Activated effector memory CD4-positive, alpha-beta T cell treated with anti-CD3 and anti-CD28 coated beads, Interleukin-2, amount 50 U/mL, for 16 hours (primary cell): ENCODE results near the gene ZNF546.
"Not testable (repeated sequence)": the region's sequence is repeated elsewhere in the genome, so short reads cannot be mapped to it uniquely, and the experiment has no call there.

Source experiments
- DNase-seq: peaks from one replicate; pipeline ENCODE4 v3.0.0-alpha.2; 2020

ZNF546 gene

DNA sequence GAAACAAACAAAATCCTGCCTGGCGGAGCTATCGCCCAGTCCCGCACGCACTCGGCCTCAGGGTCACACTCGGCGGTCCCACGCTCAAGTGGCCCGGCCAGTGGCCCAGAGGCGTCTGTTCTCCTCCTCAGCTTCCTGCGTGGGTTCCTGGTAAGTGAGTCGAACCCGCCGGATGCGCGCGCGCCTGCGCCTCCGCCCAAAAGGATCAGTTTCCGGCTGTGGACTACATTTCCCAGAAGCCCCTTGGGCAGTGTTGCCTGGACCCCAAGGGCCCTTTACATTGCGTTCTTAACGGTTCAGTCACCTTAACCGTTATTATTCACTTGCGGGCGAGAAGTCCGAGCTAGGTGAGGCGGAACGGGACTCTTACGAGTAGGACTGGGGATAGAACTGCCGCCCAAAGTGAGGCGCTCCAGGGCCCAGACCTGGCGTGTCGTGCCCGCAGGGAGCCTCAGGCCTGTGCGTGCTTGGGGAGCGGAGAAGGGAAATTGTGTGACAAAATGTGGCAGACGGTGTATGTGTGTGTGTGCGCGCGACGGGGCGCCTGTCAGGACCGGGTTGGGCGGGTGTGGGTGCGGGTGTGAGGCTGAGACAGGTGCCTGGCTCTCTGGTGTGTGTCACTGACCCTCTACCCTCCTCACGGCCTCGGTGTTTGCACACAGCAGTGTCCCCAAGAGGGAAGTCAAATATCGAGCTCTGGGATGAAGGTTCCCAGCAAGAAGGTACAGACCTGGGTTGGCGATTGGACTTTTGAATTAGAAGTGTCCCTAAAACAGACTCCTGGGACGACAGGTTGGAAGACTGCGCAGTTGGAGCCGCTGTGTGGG is at the start of gene ZNF546:
Gene ZNF546, plus strand, starts transcription at position 250 of the 827 bp plus-strand sequence. CDS start 1,267 bp downstream, outside the sequence.
- DNase-seq, result peak; percentile 97

- no peak for DNase-seq
Measured at GRCh38 chr19:39949026-39949747, 47.7 kb upstream of the ZNF546 start.

DNA sequence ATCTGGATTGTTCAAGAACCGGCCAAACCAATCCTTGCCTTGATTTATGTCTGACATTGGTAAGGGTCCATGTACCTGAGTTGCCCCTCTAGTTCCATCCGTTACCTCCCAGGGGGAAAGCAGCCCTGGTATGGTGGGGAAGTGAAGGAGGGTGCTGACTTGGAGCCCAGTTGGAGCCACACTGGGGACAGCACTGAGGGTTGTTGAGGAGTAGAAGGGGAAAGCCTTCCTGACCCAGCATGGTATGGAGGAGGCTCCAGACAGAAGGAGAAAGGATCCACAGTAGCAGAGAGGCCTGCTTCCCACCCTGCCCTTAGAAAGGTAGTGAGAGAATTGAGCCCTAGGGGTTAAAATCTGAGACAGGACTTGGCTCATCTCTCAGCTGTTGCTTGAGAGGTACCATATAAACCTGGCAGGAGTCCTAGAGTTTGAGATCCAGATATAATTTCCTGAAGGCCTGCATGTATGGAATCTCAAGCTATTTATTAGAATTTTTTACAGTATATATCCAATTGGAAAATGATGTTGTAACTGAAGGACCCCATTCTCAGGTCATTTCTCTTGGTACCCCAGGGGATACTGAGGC is 45.7 kb upstream of the ZNF546 start:
- DNase-seq, result no peak

DNA sequence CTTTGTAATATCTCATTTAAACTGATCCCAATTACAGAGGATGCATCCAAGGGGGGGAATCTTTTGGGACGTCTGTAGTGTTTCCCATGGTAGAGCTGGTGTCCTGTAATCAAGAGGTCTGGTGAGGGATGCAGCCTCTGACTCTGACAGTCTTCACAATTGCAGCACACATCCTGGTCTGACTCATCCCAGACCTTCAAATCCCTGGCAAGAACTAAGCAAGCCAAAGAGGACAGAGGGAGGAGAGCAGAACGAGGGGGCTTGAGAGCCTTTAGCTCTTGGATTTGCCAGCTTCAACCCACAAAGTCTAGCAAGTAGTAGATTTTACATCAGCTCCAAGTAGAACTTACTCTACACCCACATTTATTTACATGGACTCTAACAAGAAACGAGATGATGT is 45.2 kb upstream of the ZNF546 start:
- no peak for DNase-seq

DNA sequence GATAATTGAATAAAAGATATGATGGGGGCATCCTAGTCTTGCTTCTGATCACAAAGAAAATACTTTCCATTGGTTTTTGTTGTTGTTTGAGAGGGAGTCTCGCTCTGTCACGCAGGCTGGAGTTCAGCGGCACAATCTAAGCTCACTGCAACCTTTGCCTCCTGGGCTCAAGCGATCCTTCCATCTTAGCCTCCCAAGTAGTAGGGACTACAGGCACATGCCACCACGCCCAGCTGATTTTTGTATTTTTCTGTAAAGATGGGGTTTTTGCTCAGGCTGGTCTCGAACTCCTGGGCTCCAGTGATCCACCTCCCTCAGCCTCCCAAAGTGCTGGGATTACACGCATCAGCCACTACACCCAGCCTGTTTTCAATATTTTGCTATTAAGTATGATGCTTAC is 42.9 kb upstream of the ZNF546 start:
- DNase-seq, result peak; percentile 55

GRCh38 chr19:39957886-39958285 is 39.0 kb upstream of the ZNF546 start:
- DNase-seq, result peak; percentile 31

DNA sequence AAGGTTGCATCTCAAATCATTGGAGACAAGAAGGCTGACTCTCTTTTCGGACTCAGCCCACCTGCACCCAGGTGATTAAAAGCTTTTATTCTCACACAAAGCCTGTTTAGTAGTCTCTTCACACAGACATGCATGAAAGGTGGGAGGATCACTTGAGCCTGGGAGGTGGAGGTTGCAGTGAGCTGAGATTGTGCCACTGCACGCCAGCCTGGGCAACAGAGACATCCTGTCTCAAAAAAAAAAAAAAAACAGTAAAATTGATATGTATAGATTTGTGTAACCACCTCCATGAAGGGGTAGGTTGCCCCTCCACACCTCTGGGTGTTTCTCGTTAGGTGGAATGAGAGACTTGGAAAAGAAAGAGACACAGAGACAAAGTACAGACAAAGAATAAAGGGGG is 37.9 kb upstream of the ZNF546 start:
- DNase-seq, result peak; percentile 62

GRCh38 chr19:39959407-39959806 is 37.5 kb upstream of the ZNF546 start:
- not testable (repeated sequence) for DNase-seq

- no peak for DNase-seq
Measured at GRCh38 chr19:39963898-39964297, 33.0 kb upstream of the ZNF546 start.

DNA sequence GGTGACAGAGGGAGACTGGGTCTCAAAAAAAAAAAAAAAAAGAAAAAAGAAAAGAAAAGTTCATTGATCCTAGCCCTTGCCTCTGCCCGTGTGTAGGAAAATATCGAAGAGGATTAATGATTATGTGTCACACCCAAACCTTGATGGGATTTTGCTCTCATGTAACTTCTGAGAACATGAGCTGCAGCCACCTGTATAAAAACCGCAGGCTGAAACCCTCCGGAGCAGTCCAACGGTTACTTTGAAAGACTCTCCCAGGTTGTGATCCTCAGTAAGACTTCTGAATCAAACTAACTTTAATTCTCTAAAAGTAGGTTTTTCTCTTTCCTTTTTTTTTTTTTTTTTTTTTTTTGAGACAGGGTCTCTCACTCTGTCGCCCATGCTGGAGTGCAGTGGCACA is 30.2 kb upstream of the ZNF546 start:
- DNase-seq, result no peak

GRCh38 chr19:39967561-39967960 is 29.3 kb upstream of the ZNF546 start:
- peak; percentile 42 for DNase-seq

GRCh38 chr19:39968789-39969188 is 28.1 kb upstream of the ZNF546 start:
- DNase-seq, result peak; percentile 51

- DNase-seq, result peak; percentile 58
Measured at GRCh38 chr19:39969266-39969665, 27.6 kb upstream of the ZNF546 start.

DNA sequence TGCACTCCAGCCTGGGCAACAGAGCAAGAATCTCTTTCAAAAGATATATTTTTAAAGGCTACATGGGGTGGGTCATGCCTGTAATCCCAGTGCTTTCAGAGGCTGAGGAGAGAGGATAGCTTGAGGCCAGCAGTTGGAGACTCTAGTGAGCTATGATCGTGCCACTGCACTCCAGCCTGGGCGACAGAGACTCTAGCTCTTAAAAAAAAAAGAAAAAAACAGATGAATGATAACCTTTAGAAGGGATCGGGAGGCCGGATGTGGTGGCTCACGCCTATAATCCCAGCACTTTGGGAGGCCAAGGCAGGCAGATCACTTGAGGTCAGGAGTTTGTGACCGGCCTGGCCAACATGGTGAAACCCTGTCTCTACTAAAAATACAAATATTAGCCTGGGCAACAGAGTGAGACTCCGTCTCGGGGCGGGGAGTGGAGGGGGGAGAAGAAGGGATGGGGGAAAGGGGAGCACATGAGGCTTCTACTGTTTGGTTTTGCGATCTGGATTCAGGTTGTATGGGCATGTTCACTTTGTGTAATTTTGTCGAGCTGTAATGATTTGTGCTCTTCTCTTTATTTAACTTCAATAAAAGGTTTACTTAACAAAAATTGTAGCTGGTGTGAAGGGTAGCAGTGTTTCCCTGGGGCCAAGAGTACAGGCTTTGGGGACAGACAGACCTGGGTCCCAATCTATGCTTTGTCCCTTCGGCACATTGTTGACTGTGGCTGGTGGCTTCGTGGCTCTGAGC is 27.0 kb upstream of the ZNF546 start:
- peak; percentile 72 for DNase-seq

GRCh38 chr19:39970425-39970674 is 26.5 kb upstream of the ZNF546 start:
- DNase-seq, result no peak

DNA sequence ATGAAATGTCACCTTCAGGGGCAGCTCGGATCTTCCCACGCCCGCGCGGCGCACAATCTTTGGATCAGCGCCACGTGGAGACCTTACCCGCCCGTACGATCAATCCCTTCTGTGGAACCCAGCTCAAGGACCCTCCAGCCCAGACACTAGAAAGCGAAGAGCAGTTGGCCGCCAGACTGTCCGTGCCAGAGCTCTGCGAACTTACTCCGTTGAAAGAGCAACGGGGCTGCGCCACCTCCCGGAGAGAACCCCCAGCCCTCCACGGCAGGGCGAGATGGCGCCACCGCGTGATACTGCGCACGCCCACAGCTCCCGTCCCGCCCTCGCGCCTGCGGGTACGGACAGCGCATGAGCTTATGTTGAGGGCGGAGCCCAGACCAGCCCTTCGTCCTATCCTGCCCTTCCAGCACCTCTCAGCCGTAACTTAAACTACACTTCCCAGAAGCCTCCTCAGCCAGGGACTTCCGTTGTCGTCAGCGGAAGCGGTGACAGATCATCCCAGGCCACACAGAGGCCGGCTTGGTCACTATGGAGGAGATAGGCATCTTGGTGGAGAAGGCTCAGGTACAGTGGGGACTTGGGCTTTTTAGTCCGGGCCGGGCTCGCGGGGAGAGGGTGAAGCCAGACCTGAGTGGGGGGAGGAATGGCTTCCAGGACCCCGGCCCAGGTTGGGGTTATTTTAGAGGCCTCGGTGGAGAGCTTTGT is 26.0 kb upstream of the ZNF546 start, which contains the start of gene PSMC4:
Gene PSMC4, plus strand, starts transcription at position 491 of the 705 bp plus-strand sequence. Its CDS starts 38 bp downstream, at position 529.
- DNase-seq, result peak; percentile 100

DNA sequence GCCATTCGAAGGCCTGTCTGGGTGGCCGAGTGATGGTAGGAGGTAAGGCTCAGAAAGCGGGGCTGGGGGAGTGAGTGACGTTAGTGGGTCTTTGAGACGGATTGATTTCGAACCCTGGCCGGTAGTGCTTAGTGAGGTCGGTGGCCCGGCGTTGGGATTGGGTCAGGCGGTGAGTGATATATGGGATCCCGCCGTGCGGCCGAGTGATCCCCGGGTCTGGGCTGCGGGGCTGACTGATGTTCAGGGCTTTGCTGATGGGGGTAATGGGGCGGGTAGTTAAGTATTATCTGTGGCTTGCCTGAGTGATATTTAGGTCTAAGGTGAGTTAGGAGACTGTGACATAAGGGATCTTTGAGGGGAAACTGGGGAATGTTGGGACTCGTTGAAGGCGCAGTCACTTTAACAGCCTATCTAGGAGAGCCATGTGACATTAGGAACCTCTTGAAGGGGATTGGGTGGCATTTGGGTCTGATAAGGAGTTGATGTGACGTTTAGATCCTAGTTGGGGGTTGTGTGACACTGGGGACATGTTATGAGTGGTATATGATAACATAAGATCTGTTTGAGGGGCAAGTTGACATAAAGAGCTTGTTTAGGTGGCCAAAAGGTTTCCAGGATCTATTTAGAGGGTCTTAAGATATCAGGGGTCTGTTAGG is 25.4 kb upstream of the ZNF546 start:
- no peak for DNase-seq

- no peak for DNase-seq
Measured at GRCh38 chr19:39974377-39975155, 22.3 kb upstream of the ZNF546 start.

DNA sequence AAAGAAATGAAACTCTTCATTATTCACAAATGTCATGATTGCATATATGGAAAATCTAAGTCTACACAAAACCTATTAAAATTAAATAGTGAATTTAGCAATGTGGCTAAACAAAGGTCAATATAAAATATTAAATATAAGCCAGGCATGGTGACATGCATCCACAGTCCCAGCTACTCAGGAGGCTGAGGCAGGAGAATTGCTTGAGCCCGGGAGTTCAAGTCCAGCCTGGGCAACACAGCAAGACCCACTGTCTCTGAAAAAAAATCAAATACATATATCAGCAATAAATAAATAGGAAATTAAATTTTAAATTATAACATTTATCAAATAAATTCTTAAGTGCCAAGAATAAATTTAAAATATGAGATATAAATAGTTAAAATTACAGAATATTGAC is 14.0 kb upstream of the ZNF546 start:
- no peak for DNase-seq

GRCh38 chr19:39983695-39984300 is 13.1 kb upstream of the ZNF546 start:
- no peak for DNase-seq

GRCh38 chr19:39986643-39987042 is 10.2 kb upstream of the ZNF546 start:
- DNase-seq, result no peak
